GM12865 (cell line): ENCODE results near the gene RTN4RL1.

Experiments used
- DNase-seq: peaks from one replicate; pipeline ENCODE4 v3.0.0; 2010; ENCODE audit warnings: low read depth
- H3K4me3 ChIP-seq: 2 replicates; pipeline ENCODE4 v1.5.1; 2011; ENCODE audit warnings: mild to moderate bottlenecking, low read depth, low read length, control low read depth
- TF ChIP-seq, protein P1 (sequence below): IDR thresholded peaks from 2 replicates; pipeline ENCODE4 v1.5.1; 2011; ENCODE audit warnings: low read length, control low read depth, low read depth, inconsistent platforms; ENCODE audit not compliant: insufficient read depth; ENCODE audit errors: missing control alignments

Gene RTN4RL1

DNA sequence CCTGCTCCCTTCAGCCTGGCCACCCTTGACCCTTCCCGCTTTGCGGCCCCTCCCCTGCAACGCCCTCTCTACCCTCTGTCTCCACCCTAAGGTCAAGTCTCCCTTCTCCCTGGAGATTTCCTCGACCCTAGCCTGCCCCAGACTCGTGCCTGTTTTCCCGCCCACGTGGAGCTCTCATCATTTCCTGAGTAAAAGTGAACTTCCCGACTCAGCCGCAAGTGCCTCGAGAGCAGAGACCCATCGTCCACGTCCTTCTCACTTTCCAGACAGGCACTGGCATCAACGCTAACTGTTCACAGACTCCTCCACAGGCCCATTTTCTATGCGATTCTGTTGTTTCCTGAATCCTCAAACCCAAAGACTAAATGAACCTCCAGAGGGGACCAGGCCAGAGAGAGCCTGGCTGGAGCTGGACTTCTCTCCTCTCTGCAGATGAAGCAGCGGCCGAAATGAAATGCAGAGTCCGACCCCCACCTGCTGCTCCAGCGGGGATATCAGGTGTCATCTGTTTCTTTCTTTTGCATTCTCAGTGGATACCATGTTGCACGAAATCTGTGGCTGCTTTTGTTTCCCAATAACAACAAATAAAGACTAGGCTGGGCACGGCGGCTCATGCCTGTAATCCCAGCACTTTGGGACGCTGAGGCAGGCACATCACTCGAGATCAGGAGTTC lies 52.5 kb downstream of the RTN4RL1 start:
- TF ChIP-seq, protein P1, sequence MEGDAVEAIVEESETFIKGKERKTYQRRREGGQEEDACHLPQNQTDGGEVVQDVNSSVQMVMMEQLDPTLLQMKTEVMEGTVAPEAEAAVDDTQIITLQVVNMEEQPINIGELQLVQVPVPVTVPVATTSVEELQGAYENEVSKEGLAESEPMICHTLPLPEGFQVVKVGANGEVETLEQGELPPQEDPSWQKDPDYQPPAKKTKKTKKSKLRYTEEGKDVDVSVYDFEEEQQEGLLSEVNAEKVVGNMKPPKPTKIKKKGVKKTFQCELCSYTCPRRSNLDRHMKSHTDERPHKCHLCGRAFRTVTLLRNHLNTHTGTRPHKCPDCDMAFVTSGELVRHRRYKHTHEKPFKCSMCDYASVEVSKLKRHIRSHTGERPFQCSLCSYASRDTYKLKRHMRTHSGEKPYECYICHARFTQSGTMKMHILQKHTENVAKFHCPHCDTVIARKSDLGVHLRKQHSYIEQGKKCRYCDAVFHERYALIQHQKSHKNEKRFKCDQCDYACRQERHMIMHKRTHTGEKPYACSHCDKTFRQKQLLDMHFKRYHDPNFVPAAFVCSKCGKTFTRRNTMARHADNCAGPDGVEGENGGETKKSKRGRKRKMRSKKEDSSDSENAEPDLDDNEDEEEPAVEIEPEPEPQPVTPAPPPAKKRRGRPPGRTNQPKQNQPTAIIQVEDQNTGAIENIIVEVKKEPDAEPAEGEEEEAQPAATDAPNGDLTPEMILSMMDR: no peak
- H3K4me3 ChIP-seq: no peak overlapping the region

DNA sequence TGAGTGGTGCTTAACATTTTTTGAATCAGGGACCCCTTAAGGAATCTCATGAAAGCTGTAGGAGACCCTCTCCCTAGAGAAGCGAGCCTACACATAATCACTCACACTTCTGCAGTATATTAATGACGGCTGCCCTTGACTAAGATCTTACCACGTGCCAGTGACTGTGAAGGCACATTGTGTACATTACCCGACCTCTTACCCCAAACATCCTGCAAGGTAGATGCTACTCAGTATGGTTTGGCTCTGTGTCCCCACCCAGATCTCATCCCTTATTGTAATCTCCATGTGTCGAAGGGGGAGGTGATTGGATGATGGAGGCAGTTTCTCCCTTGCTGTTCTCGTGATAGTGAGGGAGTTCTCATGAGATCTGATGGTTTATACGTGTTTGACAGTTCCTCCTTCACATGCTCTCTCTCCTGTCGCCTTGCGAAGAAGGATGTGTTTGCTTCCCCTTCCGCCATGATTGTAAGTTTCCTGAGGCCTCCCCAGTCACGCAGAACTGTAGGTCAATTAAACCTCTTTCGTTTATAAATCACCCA lies 54.2 kb downstream of the RTN4RL1 start:
- TF ChIP-seq, protein P1: no peak
- no peak overlapping the region for H3K4me3 ChIP-seq
- no peak for DNase-seq

More for the DNA sequence above, 52.5 kb downstream of the RTN4RL1 start:
- no peak for DNase-seq

DNA sequence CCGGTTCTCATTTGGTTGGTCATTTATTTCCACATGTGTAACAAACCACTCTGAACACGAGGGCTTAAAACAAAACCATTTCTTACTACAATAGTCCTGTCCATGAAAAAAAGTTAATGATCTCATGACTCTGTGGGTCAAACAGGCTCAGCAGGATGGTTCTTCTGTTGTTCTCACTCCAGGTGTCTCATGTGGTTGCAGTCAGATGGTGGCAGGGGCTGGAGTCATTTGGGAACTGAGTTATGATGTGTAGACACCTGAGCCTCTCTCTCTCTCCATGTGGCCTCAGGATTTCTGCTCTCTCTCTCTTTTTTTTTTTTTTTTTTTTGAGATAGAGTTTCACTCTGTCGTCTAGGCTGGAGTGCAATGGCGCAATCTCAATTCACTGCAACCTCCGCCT lies 55.4 kb downstream of the RTN4RL1 start:
- DNase-seq: no peak
- TF ChIP-seq, protein P1: no peak
- no peak overlapping the region for H3K4me3 ChIP-seq

DNA sequence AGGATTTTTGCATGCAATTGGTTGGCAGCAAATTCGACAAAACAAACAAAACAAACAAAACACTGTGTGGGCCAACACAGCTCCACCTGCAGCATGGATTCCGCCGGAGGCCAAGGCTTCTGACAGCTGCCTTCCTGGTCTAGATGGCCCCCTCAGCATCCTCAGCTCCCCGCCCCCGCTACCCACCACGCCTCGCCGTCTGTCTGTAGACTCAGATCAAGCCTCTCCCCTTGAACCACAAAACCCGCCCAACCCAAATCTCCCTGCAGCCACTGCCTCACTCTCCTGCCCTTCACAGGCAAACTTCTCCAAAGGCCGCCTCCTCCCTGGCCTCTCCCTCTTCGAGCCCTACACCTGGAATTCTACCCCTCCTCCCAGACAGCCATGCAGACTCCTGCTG lies 57.9 kb downstream of the RTN4RL1 start:
- no peak for DNase-seq

DNA sequence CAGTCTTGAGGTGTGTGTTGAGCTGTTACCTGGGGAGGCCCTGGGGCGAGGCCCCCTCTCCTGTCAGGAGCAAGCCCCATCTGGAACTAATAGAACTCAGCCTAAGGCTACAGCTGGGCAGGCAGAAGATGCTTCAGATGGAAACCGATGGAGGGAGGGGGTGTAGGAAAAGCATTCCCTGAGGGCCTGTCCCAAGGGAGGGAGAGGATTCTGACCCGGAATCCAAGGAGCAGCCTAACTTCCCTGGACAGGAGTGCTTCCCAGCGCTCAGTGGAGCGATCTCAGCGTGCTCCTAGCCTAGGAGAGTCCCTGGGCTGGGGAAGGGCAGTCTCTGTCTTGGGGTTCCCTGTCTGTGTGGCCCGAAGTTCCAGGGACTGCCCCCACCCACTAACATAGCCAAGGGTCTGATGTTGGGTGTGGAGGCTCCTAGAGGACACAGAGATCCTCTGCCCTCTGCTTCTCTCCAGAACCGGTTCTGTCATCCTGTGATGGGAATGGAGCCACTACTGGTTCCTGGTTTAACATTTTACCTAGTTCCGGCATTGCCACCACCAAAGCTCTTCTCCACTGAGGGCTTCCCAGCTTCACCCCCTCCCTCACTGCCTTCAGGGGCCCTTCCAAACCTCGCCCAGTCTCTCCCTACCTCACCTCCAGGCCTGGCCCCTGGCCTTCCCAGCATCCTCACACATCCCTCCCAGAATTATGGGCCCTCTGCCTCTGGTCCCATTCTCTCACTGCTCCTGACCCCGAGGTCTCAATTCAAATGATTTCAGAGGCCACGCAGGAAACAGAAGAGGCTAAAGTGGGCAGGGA lies 58.7 kb downstream of the RTN4RL1 start:
- no peak for DNase-seq
- no peak overlapping the region for H3K4me3 ChIP-seq
- TF ChIP-seq, protein P1: no peak

More for the DNA sequence above, 57.9 kb downstream of the RTN4RL1 start:
- TF ChIP-seq, protein P1: no peak
- no peak overlapping the region for H3K4me3 ChIP-seq

DNA sequence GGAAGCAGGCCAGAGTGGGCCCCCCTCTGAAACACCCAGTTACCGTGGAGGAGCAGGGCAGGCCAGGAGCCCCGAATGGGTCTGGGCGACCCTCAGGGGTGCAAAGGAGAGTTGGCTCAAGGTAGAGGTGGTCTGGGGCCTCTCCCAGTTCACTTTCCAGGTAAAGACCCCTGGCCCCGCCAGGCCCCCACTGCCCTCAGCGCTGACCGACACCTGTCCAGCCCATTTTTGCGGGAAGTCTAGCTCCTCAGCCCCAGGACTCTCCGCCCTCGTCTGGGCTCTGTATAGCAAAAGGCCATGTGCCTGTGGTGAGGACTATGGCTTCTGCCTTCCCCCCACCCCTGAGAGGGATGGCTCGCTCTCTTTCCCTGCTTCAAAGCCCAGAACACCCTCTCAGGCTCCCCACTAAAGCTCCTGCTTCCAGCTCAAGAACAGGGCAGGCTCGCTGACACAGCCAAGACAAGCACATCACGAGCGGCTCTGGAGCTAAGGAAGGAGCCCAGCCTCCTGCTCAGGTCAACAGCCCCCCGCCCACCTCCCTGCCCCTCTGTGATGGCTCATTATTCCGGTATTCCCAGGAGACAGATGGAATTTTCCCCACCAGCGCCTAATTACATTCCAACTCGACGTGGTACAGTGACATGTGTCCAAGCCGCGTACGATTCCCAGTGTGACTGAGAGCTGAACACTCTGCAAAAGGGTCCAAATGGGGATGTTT lies 59.4 kb downstream of the RTN4RL1 start:
- no peak for DNase-seq
- no peak overlapping the region for H3K4me3 ChIP-seq
- TF ChIP-seq, protein P1: no peak
